KOPT-K1 (cell line): Measurements from ENCODE around the gene KCNT2.
"Not testable (repeated sequence)": the region's sequence is repeated elsewhere in the genome, so short reads cannot be mapped to it uniquely, and the experiment has no call there.

Experiments used
- H3K27ac ChIP-seq: fragments of 200-600 bp; sonication (generic); 2 replicates; pipeline ENCODE4 v1.5.1; 2016; ENCODE audit warnings: antibody characterized with exemption, mild to moderate bottlenecking, low read depth, low read length; ENCODE audit not compliant: poor library complexity, severe bottlenecking
- H3K36me3 ChIP-seq: fragments of 200-600 bp; sonication (generic); 2 replicates; pipeline ENCODE4 v1.5.1; 2017; ENCODE audit warnings: antibody characterized with exemption, mild to moderate bottlenecking, low read length, moderate library complexity; ENCODE audit not compliant: insufficient read depth
- H3K9me3 ChIP-seq: fragments of 200-600 bp; sonication (generic); 2 replicates; pipeline ENCODE4 v1.5.1; 2017; ENCODE audit warnings: antibody characterized with exemption, low read length, mild to moderate bottlenecking; ENCODE audit not compliant: insufficient read depth, poor library complexity, severe bottlenecking

KCNT2 gene

DNA sequence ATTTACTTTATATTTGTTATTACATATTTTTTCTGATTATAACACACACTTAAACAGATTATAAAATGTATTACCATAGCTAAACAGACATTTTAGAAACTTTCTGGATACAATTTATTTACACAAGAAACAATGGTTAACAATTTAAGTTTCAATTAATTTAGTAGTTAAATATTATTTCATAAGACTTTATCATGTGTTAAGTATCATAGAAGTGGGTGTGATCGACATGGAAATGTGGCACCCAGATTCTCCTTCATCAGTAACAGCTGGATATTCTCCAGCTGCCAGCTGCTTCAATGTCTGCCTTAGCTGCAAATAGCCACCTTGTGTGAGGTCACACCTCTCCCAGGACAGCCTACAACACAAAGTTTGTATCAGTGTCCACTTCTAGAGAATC lies 97.8 kb downstream of the KCNT2 start:
- Histone ChIP-seq H3K9me3 (no peaks in the 10 kb centered on the region), H3K36me3 (no peaks in the 10 kb centered on the region), H3K27ac (no peak overlapping the region)

DNA sequence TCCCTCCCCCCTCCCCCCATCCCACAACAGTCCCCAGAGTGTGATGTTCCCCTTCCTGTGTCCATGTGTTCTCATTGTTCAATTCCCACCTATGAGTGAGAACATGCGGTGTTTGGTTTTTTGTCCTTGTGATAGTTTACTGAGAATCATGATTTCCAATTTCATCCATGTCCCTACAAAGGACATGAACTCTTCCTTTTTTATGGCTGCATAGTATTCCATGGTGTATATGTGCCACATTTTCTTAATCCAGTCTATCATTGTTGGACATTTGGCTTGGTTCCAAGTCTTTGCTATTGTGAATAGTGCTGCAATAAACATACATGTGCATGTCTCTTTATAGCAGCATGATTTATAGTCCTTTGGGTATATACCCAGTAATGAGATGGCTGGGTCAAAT lies 104.0 kb downstream of the KCNT2 start:
- not testable (repeated sequence) for H3K36me3 ChIP-seq, H3K9me3 ChIP-seq, H3K27ac ChIP-seq

GRCh38 chr1:196502437-196502836 lies 105.8 kb downstream of the KCNT2 start:
- no peak overlapping the region for H3K27ac ChIP-seq
- H3K36me3 ChIP-seq = no peaks in the 10 kb centered on the region
- no peaks in the 10 kb centered on the region for H3K9me3 ChIP-seq

GRCh38 chr1:196501760-196502428 lies 106.3 kb downstream of the KCNT2 start:
- Histone ChIP-seq H3K36me3 (no peaks in the 10 kb centered on the region), H3K9me3 (no peaks in the 10 kb centered on the region), H3K27ac (no peak overlapping the region)

GRCh38 chr1:196497817-196498216 lies 110.4 kb downstream of the KCNT2 start:
- no peaks in the 10 kb centered on the region for H3K9me3 ChIP-seq
- no peaks in the 10 kb centered on the region for H3K36me3 ChIP-seq
- H3K27ac ChIP-seq = no peak overlapping the region

DNA sequence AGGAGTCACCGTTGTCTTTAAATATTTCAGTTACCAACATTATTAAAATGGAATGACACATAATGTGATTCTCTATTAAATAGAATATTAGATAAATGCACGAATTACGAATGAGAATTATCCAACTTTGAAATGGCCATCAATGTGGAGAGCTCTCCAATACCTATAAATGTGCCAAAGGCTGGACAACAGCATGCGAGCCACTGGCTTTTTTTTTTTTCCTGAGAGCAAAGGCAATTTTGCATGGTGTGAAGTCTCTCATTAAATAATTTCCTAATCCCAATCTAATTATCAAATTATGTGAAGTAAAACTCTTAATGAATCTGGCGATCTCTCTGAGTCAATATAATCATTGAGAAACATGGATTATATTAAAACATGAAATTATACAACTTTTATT lies 113.5 kb downstream of the KCNT2 start:
- no peak overlapping the region for H3K27ac ChIP-seq
- H3K36me3 ChIP-seq = no peaks in the 10 kb centered on the region
- H3K9me3 ChIP-seq = no peaks in the 10 kb centered on the region

GRCh38 chr1:196493881-196494280 lies 114.4 kb downstream of the KCNT2 start:
- no peak overlapping the region for H3K27ac ChIP-seq
- H3K36me3 ChIP-seq = no peaks in the 10 kb centered on the region
- no peaks in the 10 kb centered on the region for H3K9me3 ChIP-seq

- H3K36me3 ChIP-seq = no peaks in the 10 kb centered on the region
- H3K9me3 ChIP-seq = no peaks in the 10 kb centered on the region
- no peak overlapping the region for H3K27ac ChIP-seq
These were observed 119.7 kb downstream of the KCNT2 start for GRCh38 chr1:196488579-196488978.

DNA sequence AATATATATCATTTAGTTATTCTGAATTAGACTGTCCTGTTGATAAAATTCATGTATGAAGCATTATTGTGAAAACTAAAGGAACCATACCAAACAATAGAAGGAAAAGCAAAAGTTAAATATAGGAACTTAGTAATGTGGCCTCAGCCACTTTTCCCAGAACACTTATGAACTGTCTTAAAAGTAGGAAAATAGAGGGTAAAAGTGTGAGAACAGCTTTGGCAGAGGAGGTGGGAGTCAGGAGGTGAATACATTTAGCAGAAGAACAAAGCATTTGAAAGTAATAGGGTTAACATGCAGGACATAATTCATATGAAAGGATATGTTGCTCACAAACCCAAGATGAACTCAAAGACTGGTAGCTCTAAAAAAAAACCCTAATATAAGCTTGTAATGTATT lies 121.9 kb downstream of the KCNT2 start:
- Histone ChIP-seq H3K27ac (no peak overlapping the region), H3K36me3 (no peaks in the 10 kb centered on the region), H3K9me3 (no peaks in the 10 kb centered on the region)

- H3K27ac ChIP-seq = no peak overlapping the region
- H3K9me3 ChIP-seq = no peaks in the 10 kb centered on the region
- H3K36me3 ChIP-seq = no peaks in the 10 kb centered on the region
These were observed 126.6 kb downstream of the KCNT2 start for GRCh38 chr1:196481616-196482015.

GRCh38 chr1:196477262-196477661 lies 131.0 kb downstream of the KCNT2 start:
- Histone ChIP-seq H3K36me3 (no peaks in the 10 kb centered on the region), H3K27ac (no peak overlapping the region), H3K9me3 (no peaks in the 10 kb centered on the region)

DNA sequence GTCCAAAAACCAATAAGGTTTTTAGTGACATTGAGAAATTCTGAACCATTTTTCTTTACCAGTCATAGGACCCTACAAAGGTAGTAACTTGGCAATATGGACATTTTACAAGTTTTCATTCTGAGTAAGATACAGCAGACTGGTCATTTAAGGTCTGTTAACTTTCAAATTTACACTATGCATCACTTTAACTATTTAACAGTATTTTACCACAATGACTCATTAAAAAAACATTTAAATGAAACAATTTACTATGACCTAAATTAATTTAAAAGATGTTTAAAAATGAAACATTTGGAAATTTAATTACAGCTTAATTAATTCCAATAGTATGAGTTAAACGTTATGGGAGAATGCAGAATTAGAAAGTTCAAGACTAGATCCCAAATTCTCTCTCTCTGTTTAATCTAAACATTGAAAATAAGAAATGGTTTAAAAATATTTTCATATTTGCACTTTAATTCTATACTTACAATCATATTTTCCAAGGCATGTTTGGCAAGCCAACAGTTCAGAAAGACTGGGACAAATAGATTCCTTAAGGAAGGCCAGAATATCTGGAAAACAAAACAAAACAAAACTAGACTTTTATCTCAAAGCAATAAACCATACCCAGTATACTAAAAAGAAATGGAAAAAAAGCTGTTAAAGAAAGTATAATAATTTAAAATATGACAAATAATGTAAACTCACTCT lies 140.9 kb downstream of the KCNT2 start:
- no peaks in the 10 kb centered on the region for H3K36me3 ChIP-seq
- H3K9me3 ChIP-seq = no peaks in the 10 kb centered on the region
- no peak overlapping the region for H3K27ac ChIP-seq

DNA sequence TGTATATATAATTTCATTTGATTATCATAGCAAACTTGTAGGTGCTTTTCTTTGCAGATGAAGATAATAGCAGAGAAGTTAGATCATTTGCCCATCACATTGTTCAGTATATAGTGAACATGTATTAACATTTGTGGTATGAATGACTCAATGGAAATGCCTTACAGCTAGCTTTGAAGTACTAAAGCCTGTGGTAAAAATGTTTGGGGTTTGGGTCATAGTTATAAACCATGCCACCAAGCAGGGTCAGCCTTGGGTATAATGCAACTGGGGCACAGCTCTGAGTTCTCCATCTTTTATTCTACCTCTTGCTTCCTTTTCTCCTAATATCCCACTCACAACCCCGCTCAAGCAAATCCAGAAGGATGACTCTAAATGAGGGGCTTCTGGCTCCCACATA lies 141.6 kb downstream of the KCNT2 start:
- no peaks in the 10 kb centered on the region for H3K36me3 ChIP-seq
- no peaks in the 10 kb centered on the region for H3K9me3 ChIP-seq
- H3K27ac ChIP-seq = no peak overlapping the region

GRCh38 chr1:196466166-196466565 lies 142.1 kb downstream of the KCNT2 start:
- Histone ChIP-seq H3K9me3 (no peaks in the 10 kb centered on the region), H3K36me3 (no peaks in the 10 kb centered on the region), H3K27ac (no peak overlapping the region)

DNA sequence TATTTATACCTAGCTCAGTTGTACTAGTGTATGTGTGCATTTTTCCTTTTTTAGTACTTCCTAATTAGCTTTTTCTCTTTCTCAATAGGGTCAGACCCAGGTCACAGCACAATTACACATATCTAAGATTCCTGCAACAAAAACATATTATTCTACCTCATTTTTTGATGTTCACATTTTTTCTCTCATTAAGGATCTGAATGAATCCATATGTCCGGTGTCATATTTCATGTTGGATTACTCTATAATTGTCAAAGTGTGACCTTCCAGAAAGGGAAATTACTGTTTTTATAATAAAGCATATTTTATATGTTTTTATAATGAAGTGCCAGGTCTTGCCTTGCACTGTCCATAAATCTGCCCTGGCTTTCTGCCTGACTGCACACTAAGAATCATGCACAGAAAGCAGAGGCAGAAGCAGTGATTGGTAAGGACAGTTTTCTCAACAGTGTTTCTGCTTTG lies 143.7 kb downstream of the KCNT2 start:
- no peaks in the 10 kb centered on the region for H3K9me3 ChIP-seq
- no peak overlapping the region for H3K27ac ChIP-seq
- no peaks in the 10 kb centered on the region for H3K36me3 ChIP-seq

DNA sequence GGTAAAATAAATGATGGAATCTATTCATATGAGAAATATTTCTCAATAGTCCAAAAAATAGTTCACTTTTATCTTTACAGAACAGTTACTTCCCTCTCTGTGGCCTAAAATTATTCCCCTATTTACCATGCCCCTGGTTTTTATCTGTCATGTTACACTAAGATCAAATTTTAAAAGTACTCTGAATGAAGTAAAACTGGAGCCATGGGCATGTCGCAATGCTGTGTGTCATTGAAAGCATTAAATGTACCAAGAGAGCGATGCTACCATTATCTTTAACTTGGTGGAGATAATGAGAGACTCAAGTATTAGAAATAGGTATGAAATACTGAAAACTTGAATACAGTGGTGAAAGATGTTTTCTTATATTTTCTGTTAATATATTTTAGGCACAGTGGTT lies 146.2 kb downstream of the KCNT2 start:
- Histone ChIP-seq H3K36me3 (no peaks in the 10 kb centered on the region), H3K27ac (no peak overlapping the region)

More for the DNA sequence above, 146.2 kb downstream of the KCNT2 start:
- H3K9me3 ChIP-seq = no peaks in the 10 kb centered on the region
